Endothelial cell of umbilical vein (primary cell): ENCODE data around the gene ADGRD1. TPM values are rescaled to one million over a fixed set of nuclear protein-coding genes. Genes with fewer than 3 reads are reported as not detected.

Experiments
- BruUV-seq: library from RNA; stranded (reverse); fragments of 400-500 nt; replicated peaks from 2 replicates; lab custom pipeline; 2021; lab: Mats Ljungman, UMichigan
- CTCF ChIA-PET: fragments of 300-600, 350-600 bp; sonication (Branson Sonifier 250); formaldehyde crosslinking; loops from one replicate; lab custom pipeline; 2021; ENCODE audit warnings: antibody characterized with exemption, inconsistent platforms; lab: Charles Lee
- POLR2A ChIA-PET: fragments of 300-600, 350-600 bp; sonication (Branson Sonifier 250); formaldehyde crosslinking; loops from one replicate; lab custom pipeline; 2021; ENCODE audit warnings: antibody characterized with exemption, inconsistent platforms; lab: Charles Lee
- DNase-seq: peaks from one replicate; pipeline ENCODE4 v3.0.0-alpha.2; 2011; ENCODE audit warnings: low read depth, low spot score
- FAIRE-seq: peaks from 2 replicates; lab custom pipeline; 2011; peaks lifted over from hg19 to GRCh38; lab: Jason Lieb, UNC
- H2AFZ ChIP-seq: 2 replicates; pipeline ENCODE4 v1.6.0; 2012; ENCODE audit warnings: low read depth, low read length, control low read depth, inconsistent platforms
- H3K27ac ChIP-seq: 2 replicates; pipeline ENCODE4 v1.5.1; 2011; ENCODE audit warnings: low read depth, mild to moderate bottlenecking, control low read depth, low read length, moderate library complexity; ENCODE audit not compliant: insufficient read depth
- H3K27me3 ChIP-seq, 2 experiments: 2 replicates each; pipeline versions ENCODE4 v1.6.0 to v1.6.1; 2011; ENCODE audit warnings: low read length in 2 of 2, mixed read lengths in 1 of 2; ENCODE audit not compliant: control insufficient read depth in 2 of 2, insufficient read depth in 2 of 2
- H3K36me3 ChIP-seq, 2 experiments: 2 replicates in 1 of 2; 3 replicates in 1 of 2; pipeline ENCODE4 v1.5.1; 2011; ENCODE audit warnings: low read length in 2 of 2, mild to moderate bottlenecking in 1 of 2, moderate library complexity in 1 of 2; ENCODE audit not compliant: control insufficient read depth in 2 of 2, insufficient read depth in 2 of 2; ENCODE audit errors: extremely low read depth in 1 of 2
- H3K4me1 ChIP-seq: 3 replicates; pipeline ENCODE4 v1.5.1; 2011; ENCODE audit warnings: mild to moderate bottlenecking, low read length; ENCODE audit not compliant: control insufficient read depth, insufficient read depth; ENCODE audit errors: extremely low read depth
- H3K4me2 ChIP-seq: 2 replicates; pipeline ENCODE4 v1.6.1; 2011; ENCODE audit warnings: low read length, control low read depth, mixed read lengths; ENCODE audit not compliant: insufficient read depth
- H3K4me3 ChIP-seq, 3 experiments: fragments of 200-600 bp in 1 of 3; sonication (generic), shearing (Covaris generic) in 1 of 3; replicated peaks in 1 of 3; 2 replicates each; pipeline ENCODE4 v1.5.1; 2011 to 2016; ENCODE audit warnings: control low read depth in 3 of 3, low read length in 3 of 3, mild to moderate bottlenecking in 2 of 3, inconsistent platforms in 1 of 3, low read depth in 1 of 3, moderate library complexity in 1 of 3; ENCODE audit not compliant: insufficient read depth in 1 of 3
- H3K79me2 ChIP-seq: 2 replicates; pipeline ENCODE4 v1.6.0; 2012; ENCODE audit warnings: low read length, inconsistent platforms; ENCODE audit not compliant: control insufficient read depth, insufficient read depth
- H3K9ac ChIP-seq: replicated peaks from 2 replicates; pipeline ENCODE3; 2011; ENCODE audit warnings: low read length, control low read depth; ENCODE audit not compliant: insufficient read depth; ENCODE audit errors: extremely low read depth
- H3K9me1 ChIP-seq: replicated peaks from 3 replicates; pipeline ENCODE4 v1.6.0; 2011; ENCODE audit warnings: mild to moderate bottlenecking, low read length; ENCODE audit not compliant: control insufficient read depth, insufficient read depth; ENCODE audit errors: extremely low read depth
- H3K9me3 ChIP-seq: replicated peaks from 2 replicates; pipeline ENCODE4 v1.5.1; 2012; ENCODE audit warnings: low read length, inconsistent platforms; ENCODE audit not compliant: control insufficient read depth, insufficient read depth
- H4K20me1 ChIP-seq: replicated peaks from 2 replicates; pipeline ENCODE3; 2011; ENCODE audit warnings: mild to moderate bottlenecking, low read length; ENCODE audit not compliant: control insufficient read depth, insufficient read depth; ENCODE audit errors: extremely low read depth
- CTCF ChIP-seq, 2 donors: IDR thresholded peaks; 1 replicate in 1 of 2; 2 replicates in 1 of 2; pipeline ENCODE4 v1.5.1; 2011; ENCODE audit warnings: low read length in 2 of 2, mild to moderate bottlenecking in 2 of 2, moderate library complexity in 2 of 2, control low read depth in 1 of 2, inconsistent platforms in 1 of 2, low read depth in 1 of 2; ENCODE audit not compliant: insufficient read depth in 1 of 2; ENCODE audit errors: extremely low read depth in 1 of 2
- EZH2 ChIP-seq: IDR thresholded peaks from 2 replicates; pipeline ENCODE4 v1.6.1; 2012; ENCODE audit warnings: borderline replicate concordance, low read depth, mild to moderate bottlenecking, moderate library complexity, low read length, inconsistent platforms; ENCODE audit not compliant: severe bottlenecking
- FOS ChIP-seq: IDR thresholded peaks from 2 replicates; pipeline ENCODE4 v1.6.1; 2011; ENCODE audit warnings: mild to moderate bottlenecking, low read length, moderate library complexity, borderline replicate concordance; ENCODE audit not compliant: insufficient read depth
- GATA2 ChIP-seq: IDR thresholded peaks from 2 replicates; pipeline ENCODE4 v1.7.0; 2011; ENCODE audit warnings: low read depth, mild to moderate bottlenecking, moderate library complexity, mixed read lengths, low read length; ENCODE audit not compliant: insufficient read length, insufficient read depth
- JUN ChIP-seq: IDR thresholded peaks from 2 replicates; pipeline ENCODE4 v1.6.1; 2011; ENCODE audit warnings: borderline replicate concordance, low read depth; ENCODE audit not compliant: insufficient read length, insufficient read depth
- MAX ChIP-seq: IDR thresholded peaks from 2 replicates; pipeline ENCODE4 v1.6.1; 2011; ENCODE audit not compliant: insufficient read depth, insufficient read length
- MYC ChIP-seq: IDR thresholded peaks from one replicate; pipeline ENCODE4 v1.6.1; 2011; ENCODE audit warnings: mild to moderate bottlenecking, low read depth, low read length
- POLR2A ChIP-seq: IDR thresholded peaks from 2 replicates; pipeline ENCODE4 v1.6.1; 2012; ENCODE audit warnings: low read depth, mild to moderate bottlenecking, control low read depth, low read length
- POLR2AphosphoS5 ChIP-seq: IDR thresholded peaks from 2 replicates; pipeline ENCODE4 v1.6.1; 2012; ENCODE audit warnings: low read depth, mild to moderate bottlenecking, control low read depth, low read length, moderate library complexity; ENCODE audit not compliant: insufficient read depth
- dilution Hi-C: fragments of 300-500 bp; cut with MboI; formaldehyde crosslinking; loops from one replicate; pipeline ENCODE4 v1.15.0; 2019; ENCODE audit warnings: low sequenced_read_pairs; ENCODE audit not compliant: extremely low pct_ligation_motif_present
- intact Hi-C: fragments of 100-400 bp; cut with micrococcal nuclease; formaldehyde crosslinking; loops from one replicate; pipeline ENCODE4 v1.10.0; 2022
- polyA plus RNA-seq, 4 experiments: library from polyadenylated mRNA; depleted of rRNA in 3 of 4; stranded (reverse) in 3 of 4; unstranded in 1 of 4; fragments of >200 nt; gene quantifications; 2 replicates each; pipeline versions ENCODE4 v1.2.1 to v1.2.3, GENCODE V29; 2011 to 2012; ENCODE audit warnings: missing spikeins in 1 of 4
- total RNA-seq: library from RNA; stranded (reverse); gene quantifications from 2 replicates; pipeline ENCODE4 v1.2.3, GENCODE V29; 2021

Gene ADGRD1
- total and polyA plus RNA-seq, 2 donors (not counting 3 experiments of a cell fraction or from before 2014, with no cell fraction given) = 0.07 TPM; not detected in 1

GRCh38 chr12:130998136-130998535 lies 44.4 kb downstream of the ADGRD1 start:
- Histone ChIP-seq H3K36me3 (no peaks in the 10 kb centered on the region), H3K79me2 (no peaks in the 10 kb centered on the region), H3K27me3 (no peaks in the 10 kb centered on the region), H3K9ac (no peak overlapping the region), H3K4me2 (no peak overlapping the region), H3K27ac (no peak overlapping the region), H4K20me1 (no peaks in the 10 kb centered on the region), H3K4me3 (no peak overlapping the region), H3K9me1 (no peaks in the 10 kb centered on the region), H3K4me1 (no peaks in the 10 kb centered on the region), H2AFZ (no peak overlapping the region), H3K9me3 (no peaks in the 10 kb centered on the region)
- ChIA-PET POLR2A (no interaction called here), CTCF (no interaction called here)
- dilution Hi-C loops = no loop called here
- intact Hi-C loops = no loop called here
- FAIRE-seq (no peak), DNase-seq (no peak)
- TF ChIP-seq JUN = no peak
- no peak for TF ChIP-seq MYC
- no peak for TF ChIP-seq GATA2
- TF ChIP-seq FOS = no peak
- TF ChIP-seq POLR2AphosphoS5 = no peak
- no peak for TF ChIP-seq MAX
- no peak for TF ChIP-seq EZH2
- no peak for TF ChIP-seq POLR2A
- TF ChIP-seq CTCF (IDR thresholded peaks at IDR 0.05; ENCODE audit: extremely low read depth in 1 of 2, insufficient read depth in 1 of 2, low read depth in 1 of 2, low read length in 2 of 2) = no peak
- BruUV-seq = no TSS peak
